ENCODE results near the gene B4GALNT1.
"Not testable (repeated sequence)": the region's sequence is repeated elsewhere in the genome, so short reads cannot be mapped to it uniquely, and the experiment has no call there.

B4GALNT1 gene

DNA sequence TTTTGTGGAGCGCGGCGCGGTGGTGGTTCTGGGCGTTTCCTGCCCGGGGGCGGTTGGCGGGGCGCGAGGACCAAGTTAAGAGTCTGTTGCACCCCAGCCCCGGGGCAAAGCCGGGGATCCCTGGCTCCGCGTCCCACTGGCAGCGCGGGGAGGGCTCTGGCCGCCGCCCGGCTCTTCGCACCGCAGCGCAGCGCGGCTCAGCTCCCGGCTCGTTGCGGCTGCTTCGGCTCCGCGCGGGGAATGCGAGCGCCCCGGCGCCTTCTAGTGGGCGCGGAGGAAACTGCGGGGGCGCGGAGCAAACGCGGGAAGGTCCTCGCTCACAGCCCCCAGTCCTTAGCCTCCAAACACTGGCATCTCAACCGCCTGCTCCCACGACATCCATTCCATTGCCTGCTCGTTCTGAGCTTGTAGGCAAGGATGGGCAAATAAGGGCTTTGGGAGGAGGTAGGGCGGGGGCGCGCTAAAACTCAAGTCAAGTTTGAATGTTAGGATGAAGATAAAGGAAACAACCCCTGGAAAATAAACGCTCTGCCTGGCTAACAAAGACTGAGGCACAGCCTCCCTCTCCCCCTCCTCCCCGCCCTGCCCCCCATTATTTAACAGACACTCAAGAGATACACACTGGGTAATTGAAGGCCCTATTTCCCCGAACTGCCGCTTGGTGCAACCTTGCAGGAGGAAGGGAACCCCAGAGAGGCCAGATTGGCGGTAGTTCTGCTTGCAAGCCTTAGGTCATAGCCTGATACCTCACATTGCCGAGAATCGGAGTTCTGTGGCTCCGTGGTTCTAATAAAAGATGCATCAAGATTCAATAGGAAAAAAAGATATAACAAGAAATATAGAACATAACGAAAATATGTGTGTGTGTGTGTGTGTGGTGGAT lies at the start of gene B4GALNT1:
TSS of gene B4GALNT1 (minus strand) at position 244 of the 883 bp plus-strand sequence. CDS start 1,069 bp downstream, outside the sequence.
- DNase-seq (ENCODE audit: low spot score) = peak; percentile 57

DNA sequence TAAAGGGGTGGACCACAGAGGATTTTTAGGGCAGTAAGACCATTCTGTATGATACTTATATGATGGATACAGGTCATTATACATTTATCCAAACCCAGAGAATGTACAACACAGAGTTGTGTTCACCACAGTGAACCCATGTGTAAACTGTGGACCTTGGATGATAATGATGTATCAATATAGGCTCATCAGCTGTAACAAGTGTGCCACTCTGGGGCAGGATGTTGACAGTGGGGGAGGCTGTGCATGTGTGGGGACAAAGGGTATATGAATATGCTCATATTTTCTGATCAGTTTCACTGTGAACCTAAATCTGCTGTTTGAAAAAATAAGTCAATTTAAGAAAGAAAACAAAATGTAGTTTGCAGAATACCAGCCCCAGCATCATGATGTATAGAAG lies 46.7 kb upstream of the B4GALNT1 start:
- no peak for DNase-seq (ENCODE audit: low spot score)

DNA sequence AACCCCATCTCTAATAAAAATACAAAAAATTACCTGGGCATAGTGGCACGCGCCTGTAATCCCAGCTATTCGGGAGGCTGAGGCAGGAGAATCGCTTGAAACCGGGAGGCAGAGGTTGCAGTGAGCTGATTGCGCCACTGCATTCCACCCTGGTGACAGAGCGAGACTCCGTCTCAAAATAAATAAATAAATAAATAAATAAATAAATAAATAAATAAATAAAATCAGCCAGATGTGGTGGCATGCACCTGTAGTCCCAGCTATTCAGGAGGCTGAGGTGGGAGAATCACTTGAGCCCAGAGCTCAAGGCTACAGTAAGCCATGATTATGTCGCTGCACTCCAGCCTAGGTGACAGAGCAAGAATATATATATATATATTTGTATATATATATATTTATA lies 44.9 kb upstream of the B4GALNT1 start:
- not testable (repeated sequence) for DNase-seq (ENCODE audit: low spot score)

DNA sequence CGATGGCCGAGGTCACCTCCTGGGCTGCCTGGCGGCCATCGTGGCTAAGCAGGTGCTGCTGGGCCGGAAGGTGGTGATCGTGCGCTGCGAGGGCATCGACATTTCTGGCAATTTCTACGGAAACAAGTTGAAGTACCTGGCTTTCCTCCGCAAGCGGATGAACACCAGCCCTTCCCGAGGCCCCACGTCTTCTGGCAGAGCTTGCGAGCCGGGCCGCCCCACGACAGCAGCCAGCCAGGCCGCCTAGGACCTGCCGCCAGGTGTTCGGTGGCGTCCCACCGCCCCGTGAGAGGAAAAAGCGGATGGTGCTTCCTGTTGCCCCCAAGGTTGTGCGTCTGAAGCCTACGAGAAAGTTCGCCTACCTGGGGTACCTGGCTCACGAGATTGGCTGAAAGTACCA lies 41.7 kb upstream of the B4GALNT1 start:
- DNase-seq (ENCODE audit: low spot score) = no peak

DNA sequence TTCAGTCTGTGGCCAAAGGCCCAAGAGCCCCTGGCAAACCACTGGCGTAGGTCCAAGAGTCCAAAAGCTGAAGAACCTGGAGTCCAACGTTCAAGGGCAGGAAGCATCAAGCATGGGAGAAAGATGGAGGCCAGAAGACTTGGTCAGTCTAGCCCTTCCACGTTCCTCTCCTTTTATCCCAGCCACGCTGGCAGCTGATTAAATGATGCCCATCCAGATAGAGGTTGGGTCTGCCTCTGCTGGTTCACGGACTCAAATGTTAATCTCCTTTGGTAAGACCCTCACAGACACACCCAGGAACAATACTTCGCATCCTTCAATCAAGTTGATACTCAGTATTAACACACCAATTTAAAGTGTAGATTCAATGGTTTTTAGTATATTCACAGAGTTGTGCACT lies 39.8 kb upstream of the B4GALNT1 start:
- no peak for DNase-seq (ENCODE audit: low spot score)

DNA sequence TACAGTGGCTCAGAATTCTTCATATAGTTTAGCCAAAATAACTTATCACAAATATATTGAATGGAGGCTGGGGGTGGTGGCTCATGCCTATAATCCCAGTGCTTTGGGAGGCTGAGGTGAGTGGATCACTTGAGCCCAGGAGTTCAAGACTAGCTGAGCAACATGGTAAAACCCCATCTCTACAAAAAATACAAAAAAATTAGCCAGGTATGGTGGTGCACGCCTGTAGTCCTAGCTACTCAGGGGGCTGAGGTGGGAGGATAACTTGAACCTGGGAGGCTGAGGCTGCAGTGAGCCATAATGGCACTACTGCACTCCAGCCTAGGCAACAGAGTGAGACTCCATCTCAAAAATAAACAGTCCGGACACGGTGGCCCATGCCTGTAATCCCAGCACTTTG lies 38.8 kb upstream of the B4GALNT1 start:
- DNase-seq (ENCODE audit: low spot score) = not testable (repeated sequence)

DNA sequence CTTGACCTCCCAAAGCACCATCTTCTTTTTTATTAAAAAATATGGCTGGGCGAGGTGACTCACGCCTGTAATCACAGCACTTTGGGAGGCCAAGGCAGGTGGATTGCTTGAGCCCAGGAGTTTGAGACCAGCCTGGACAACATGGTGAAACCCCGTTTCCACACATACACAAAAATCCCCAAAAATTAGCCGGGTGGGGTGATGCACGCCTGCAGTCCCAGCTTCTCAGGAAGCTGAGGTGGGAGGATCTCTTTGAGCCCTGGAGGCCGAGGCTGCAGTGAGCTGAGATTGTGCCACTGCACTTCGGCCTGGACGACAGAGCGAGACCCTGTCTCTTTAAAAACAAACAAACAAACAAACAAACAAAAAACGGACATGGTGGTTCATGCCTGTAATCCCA lies 36.7 kb upstream of the B4GALNT1 start:
- DNase-seq (ENCODE audit: low spot score) = not testable (repeated sequence)

DNA sequence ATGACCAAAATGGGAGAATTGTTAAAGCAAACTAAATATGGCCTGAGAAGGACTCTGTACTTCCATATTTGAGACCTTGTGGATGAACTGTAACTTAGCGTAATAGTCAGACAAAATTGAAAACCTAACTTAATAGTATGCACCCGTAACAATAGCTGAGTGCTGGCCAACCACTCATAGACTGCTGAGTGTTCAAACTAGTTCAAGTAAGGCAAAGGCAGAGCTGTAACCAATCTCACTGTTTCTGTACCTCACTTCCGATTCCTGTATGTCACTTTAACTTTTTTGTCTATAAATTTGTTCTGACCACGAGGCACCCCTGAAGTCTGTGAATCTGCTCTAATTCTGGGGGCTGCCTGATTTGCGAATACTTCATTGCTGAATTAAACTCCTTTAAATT lies 33.9 kb upstream of the B4GALNT1 start:
- no peak for DNase-seq (ENCODE audit: low spot score)

DNA sequence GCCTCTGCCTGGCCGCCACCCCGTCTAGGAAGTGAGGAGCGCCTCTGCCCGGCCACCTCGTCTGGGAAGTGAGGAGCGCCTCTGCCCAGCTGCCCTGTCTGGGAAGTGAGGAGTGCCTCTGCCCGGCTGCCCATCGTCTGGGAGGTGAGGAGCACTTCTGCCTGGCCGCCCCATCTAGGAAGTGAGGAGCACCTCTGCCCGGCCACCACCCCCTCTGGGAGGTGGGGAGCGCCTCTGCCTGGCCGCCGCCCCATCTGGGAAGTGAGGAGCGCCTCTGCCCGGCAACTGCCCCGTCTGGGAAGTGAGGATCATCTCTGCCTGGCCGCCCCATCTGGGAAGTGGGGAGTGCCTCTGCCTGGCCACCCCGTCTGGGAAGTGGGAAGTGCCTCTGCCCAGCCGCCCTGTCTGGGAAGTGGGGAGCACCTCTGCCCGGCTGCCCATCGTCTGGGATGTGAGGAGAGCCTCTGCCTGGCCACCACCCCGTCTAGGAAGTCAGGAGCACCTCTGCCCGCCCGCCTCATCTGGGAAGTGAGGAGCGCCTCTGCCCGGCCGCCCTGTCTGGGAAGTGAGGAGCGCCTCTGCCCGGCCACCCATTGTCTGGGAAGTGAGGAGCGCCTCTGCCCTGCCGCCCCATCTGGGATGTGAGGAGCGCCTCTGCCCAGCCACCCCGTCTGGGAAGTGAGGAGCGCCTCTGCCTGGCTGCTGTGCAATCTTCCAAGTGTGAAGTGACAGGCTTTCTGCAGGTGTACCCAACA lies 32.2 kb upstream of the B4GALNT1 start:
- not testable (repeated sequence) for DNase-seq (ENCODE audit: low spot score)

DNA sequence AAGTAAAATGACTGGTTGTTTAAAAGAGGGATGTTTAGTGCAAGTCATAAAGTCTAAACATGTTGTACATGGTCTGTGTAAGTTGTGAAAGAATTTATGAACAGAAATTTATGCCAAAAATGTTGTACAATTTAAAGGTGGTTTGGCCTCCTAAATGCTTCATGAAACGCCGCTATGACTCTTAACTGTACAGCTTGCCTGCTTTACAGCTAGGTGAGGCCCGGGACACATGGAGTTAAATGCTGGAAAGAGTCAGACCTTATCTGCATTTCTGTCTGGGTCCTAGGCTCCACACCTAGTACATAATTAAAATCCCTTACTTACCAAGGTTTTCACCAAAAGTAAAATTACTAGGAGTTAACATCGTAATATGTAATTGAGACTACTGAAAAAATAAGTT lies 28.4 kb upstream of the B4GALNT1 start:
- DNase-seq (ENCODE audit: low spot score) = no peak

DNA sequence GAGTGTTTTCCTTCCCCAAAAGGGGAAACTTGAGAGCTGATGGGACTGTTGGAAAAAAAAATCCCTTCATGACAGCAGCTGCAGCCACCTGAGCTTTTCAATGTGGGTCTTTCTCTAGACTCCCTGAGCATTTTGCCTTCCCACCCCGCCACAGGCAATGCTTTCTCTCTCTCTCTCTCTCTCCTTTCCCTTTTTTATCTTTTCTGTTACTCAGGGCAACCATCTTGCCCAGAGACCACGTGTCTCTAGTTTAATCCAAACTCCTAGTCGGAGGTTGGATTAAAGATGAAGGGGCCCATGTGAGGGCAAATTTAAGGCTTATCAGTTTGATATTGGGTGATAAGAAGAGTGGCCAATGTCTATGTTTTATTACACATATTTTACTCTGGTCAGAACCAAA lies 25.9 kb upstream of the B4GALNT1 start:
- no peak for DNase-seq (ENCODE audit: low spot score)

DNA sequence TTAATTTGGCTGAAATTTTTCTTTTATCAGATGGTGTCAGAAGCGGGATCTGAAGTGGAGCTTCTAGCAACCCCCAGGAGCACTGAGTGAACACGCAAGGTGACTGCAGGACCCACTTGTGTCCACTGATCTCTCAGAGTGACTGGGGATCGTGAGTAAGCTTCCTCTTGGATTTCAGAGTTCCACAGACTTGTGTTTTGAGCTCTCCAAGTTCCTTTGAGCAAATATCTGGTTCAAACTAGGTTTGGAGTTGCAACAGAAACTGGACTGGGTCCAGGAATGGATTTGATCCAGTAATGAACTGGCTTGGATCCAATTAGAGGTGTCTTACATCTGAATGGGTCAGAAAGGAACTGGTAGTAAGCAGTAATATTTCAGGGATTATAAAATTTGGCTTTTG lies 24.7 kb upstream of the B4GALNT1 start:
- no peak for DNase-seq (ENCODE audit: low spot score)

DNA sequence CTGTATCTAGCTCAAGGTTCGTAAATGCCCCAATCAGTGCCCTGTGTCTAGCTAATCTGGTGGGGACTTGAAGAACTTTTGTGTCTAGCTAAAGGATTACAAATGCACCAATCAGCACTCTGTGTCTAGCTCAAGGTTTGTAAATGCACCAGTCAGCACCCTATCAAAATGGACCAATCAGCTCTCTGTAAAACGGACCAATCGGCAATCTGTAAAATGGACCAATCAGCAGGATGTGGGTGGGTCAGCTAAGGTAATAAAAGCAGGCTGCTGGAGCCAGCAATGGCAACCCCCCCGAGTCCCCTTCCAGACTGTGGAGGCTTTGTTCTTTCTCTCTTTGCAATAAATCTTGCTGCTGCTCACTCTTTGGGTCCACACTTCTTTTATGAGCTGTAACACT lies 23.4 kb upstream of the B4GALNT1 start:
- DNase-seq (ENCODE audit: low spot score) = not testable (repeated sequence)

DNA sequence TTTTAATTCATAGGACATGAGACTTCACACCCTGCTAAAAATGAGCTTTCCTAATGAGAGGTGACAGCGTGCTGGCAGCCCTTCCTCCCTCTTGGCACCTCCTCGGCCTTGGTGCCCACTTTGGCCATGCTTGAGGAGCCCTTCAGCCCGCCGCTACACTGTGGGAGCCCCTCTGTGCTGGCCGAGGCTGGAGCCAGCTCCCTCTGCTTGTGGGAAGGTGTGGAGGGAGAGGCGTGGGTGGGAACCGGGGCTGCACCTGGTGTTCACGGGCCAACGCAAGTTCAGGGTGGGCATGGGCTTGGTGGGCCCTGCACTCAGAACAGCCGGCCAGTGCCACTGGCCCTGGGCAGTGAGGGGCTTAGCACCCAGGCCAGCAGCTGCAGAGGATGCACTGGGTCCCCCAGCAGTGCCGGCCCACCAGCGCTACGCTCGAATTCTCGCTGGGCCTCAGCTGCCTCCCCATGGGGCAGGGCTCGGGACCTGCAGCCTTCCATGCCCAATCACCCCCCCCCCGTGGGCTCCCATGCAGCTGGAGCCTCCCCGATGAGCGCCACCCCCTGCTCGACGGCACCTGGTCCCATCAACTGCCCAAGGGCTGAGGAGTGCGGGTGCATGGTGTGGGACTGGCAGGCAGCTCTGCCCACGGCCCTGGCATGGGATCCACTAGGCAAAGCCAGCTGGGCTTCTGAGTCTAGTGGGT lies 22.7 kb upstream of the B4GALNT1 start:
- DNase-seq (ENCODE audit: low spot score) = no peak

DNA sequence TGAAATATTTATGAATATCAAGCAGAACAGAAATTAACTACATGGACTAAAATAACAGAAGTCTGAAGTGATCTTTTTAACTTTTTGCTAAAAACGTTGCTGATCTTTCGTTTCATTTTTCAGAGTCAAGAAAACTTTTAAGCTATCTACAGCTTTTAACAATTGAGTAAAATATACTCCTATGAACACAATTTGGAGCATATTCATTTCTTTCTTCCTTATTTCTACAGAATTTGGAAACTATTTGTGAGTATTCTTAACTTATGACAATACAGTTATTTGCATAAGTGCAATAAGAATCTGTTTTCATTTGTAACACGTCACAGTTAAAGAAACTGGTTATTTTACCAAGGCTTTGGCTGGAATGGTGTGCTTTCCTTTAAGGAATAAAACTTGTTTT lies 21.0 kb upstream of the B4GALNT1 start:
- no peak for DNase-seq (ENCODE audit: low spot score)

DNA sequence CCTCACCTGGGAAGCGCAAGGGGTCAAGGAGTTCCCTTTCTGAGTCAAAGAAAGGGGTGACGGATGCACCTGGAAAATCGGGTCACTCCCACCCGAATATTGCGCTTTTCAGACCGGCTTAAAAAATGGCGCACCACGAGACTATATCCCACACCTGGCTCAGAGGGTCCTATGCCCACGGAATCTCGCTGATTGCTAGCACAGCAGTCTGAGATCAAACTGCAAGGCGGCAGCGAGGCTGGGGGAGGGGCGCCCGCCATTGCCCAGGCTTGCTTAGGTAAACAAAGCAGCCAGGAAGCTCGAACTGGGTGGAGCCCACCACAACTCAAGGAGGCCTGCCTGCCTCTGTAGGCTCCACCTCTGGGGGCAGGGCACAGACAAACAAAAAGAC lies 13.7 kb upstream of the B4GALNT1 start:
- not testable (repeated sequence) for DNase-seq (ENCODE audit: low spot score)

DNA sequence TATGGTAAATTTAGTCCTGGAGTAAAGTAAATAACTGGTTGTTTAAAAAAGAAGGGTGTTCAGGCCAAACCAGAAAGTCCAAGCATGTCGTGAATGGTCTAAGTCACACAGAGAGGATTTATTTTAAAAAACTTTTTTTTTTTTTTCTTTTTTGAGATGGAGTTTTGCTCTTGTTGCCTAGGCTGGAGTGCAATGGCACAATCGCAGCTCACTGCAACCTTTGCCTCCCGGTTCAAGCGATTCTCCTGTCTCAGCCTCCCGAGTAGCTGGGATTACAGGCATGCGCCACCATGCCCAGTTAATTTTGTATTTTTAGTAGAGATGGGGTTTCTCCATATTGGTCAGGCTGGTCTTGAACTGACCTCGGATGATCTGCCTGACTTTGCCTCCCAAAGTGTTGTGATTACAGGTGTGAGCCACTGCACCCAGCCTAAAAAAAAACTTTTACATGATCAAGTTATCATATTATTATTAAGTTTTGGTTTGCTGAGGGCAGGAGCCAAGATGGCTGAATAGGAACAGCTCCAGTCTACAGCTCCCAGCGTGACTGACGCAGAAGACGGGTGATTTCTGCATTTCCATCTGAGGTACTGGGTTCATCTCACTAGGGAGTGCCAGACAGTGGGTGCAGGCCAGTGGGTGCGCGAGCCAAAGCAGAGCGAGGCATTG lies 13.1 kb upstream of the B4GALNT1 start:
- not testable (repeated sequence) for DNase-seq (ENCODE audit: low spot score)

DNA sequence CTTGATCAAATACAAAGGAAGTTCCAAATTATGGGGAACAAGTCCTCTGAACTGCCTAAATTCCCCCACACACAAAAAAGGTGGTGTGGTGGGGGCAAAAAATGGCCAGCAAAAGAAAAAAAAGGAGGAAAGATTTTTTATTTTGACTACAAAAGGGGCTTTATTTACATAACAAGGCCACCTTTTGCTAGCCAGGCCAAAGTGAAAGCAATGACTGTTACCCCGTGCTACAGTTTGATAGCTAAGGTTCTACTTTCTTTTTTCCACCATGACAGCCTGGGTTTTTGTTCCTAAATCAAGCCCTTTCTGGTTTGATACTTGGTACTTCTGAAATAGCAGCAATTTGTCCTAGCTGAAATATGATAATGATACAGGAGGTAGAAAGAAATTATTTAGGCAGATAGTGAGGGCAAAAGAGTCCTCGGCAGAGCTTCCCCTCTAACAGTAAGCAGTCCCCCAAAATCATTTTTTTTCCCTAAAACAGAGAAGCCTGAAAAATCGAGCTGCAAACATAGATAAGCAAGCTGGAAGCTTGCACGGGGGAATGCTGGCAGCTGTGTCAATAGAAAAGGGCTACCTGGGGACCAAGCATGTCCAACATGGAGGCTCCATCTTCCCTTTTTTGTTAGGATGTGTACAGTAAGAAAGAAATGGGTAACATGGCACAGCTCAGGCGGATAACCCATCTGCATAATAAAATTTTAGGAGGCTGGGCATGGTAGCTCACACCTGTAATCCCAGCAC lies 8.9 kb upstream of the B4GALNT1 start:
- DNase-seq (ENCODE audit: low spot score) = no peak

DNA sequence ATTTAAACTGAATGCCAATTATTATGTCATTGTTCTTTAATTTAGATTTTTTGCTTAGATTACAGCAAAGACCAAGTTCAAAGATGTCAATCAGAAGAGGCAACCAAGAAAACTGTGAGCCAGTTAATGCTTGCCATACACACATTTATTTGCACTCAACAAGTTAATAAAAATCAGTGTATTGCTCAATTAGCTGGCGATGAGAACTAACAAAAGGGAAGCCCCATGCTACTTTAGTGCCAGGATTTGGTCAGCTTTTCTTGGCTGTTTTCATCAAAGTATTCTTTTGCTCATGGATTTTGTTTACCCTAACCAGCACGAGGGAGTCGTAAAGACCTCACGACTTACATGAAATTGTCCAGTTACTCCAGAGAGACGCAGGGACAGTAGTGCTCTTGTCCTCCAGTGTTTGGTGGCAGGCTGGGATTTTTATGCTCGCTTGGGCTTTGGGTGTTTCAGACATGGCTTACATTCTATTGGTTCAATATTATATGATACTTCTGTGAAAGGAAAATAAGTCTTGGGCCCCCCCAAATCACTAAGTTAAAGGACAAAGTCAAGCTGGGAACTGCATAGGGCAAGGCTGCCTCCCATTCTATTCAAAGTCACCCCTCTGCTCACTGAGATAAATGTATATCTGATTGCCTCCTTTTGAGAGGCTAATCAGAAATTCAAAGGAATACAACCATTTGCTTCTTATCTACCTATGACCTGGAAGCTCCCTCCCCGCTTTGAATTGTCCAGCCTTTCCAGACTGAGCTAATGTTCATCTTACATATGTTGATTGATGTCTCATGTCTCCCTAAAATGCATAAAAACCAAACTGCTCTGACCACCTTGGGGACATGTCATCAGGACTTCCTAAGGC lies 7.4 kb upstream of the B4GALNT1 start:
- DNase-seq (ENCODE audit: low spot score) = no peak

DNA sequence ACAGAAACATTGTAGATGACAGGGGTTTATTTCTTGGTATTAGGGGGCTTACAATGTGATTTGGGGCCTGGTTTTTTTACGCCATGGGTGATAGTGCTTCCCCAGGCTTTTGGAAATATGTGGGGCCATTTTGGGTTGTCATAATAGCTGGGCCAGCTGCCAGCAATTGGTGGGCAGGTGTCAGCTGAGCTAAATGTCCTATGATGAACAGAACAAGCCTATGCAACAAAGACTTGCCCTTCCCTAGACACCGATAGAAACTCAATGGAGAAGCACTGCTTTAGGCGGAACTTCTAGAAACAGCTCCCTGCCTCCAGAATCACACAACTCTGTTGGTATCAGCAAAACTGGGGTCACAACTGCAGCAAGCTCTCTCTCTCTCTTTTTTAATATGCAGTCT lies 5.1 kb upstream of the B4GALNT1 start:
- DNase-seq (ENCODE audit: low spot score) = no peak
